ENCODE measurements around the gene SH2D3C. TPM values are rescaled to one million over a fixed set of nuclear protein-coding genes. Genes with fewer than 3 reads are reported as not detected.

SH2D3C gene
- total RNA-seq, 4 donors from 2014 or later = 4.7 to 8.1 (median 5.2) TPM

DNA sequence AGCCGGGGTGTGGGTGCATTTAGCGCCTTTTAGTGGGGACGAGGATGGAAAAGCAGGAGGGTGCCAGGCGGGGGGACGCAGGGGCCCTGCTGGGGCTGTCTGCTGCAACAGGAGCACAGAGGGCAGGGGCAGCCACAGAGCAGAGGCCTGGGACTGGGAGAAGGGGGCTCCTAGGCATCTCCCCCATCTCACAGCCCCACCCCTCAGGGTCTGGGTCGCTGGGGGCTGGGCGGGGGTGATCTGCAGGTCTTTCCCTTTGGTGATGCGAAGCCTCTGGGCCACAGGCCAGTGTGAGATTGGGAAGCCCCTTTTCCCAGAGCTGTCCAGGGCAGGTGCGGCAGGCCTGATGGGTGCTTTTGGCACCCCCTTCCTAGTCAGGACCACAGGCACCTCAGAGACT is 48.2 kb downstream of the SH2D3C start:
- H3K9me3 ChIP-seq = no peaks in the 10 kb centered on the region
- H3K36me3 ChIP-seq = peaks cover 0 to 18% of the 10 kb centered on the region in 2 donors
- TF ChIP-seq POLR2A (IDR thresholded peaks at IDR 0.05) (no peak), CTCF (IDR thresholded peaks at IDR 0.05 in 4 of 5, conservative IDR thresholded peaks at IDR 0.05 in 1 of 5) (no peak)
- H3K4me3 ChIP-seq = no peak overlapping the region
- ATAC-seq (no peak), DNase-seq (no peak)
- no peak overlapping the region for H3K27ac ChIP-seq
- H3K27me3 ChIP-seq = no peaks in the 10 kb centered on the region
- in situ Hi-C loops (cut with MboI; ENCODE audit: low sequenced_read_pairs in 4 of 4) = loop anchor here (5.0 to 10.0 kb wide), 6 partner anchors 55 to 225 kb away; partner anchors contain the start of gene CDK9 (in 1 of the 4)
- peaks cover 6 to 7% of the 10 kb centered on the region in 2 donors for H3K4me1 ChIP-seq
- intact Hi-C loops (cut with DNase I; ENCODE audit: low total_unique reads) = no loop called here

DNA sequence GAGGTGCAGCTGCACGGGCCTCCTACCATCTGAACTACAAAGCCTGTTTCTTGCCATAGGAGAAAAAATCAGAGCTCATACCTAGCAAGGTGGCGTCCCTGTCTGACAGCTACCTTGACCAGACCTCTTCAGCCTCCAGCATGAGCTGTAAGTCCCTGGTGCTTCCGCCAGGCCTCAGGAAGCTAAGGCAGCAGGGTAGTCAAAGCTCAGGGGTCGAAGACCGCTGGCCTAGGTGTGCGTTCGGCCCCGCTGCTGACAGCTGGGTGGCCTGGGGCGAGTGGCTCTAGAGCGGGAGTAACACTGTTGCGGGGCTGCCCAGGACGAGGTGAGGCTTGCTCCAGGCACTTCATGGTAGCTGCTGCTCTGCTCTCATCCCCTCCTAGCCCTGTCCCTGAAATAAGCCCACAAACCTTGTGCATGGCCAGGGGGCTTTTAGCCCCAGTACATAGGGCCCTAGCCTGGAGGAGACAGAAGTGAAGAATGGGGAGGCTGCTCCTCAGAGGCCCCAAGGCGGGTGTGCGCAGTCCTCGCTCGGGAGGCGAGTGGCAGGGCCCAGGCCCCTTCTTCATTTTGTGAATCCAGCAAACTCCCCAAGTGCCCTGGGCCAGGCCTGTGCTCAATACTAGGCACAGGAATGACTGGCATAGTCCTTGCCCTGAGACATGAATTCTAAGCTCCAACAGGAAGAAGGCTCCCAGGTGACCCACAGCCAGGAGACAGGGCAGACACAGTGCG is 48.8 kb downstream of the SH2D3C start:
- H3K4me1 ChIP-seq = peaks cover 6 to 7% of the 10 kb centered on the region in 2 donors
- no peak overlapping the region for H3K27ac ChIP-seq
- H3K9me3 ChIP-seq = no peaks in the 10 kb centered on the region
- no peaks in the 10 kb centered on the region for H3K27me3 ChIP-seq
- no peak for DNase-seq
- peaks cover 0 to 18% of the 10 kb centered on the region in 2 donors for H3K36me3 ChIP-seq
- TF ChIP-seq POLR2A (IDR thresholded peaks at IDR 0.05) (no peak), CTCF (IDR thresholded peaks at IDR 0.05 in 4 of 5, conservative IDR thresholded peaks at IDR 0.05 in 1 of 5) (no peak)
- intact Hi-C loops (cut with DNase I; ENCODE audit: low total_unique reads) (no loop called here), in situ Hi-C loops (cut with MboI; ENCODE audit: low sequenced_read_pairs in 4 of 4) (loop anchor here (5.0 to 10.0 kb wide), 7 partner anchors 55 to 235 kb away; partner anchors contain the start of gene CDK9 (in 1 of the 4))
- ATAC-seq = no peak
- no peak overlapping the region for H3K4me3 ChIP-seq

GRCh38 chr9:127728808-127729207 is 49.7 kb downstream of the SH2D3C start:
- no peak for ATAC-seq
- H3K36me3 ChIP-seq = peaks cover 0 to 18% of the 10 kb centered on the region in 2 donors
- no peaks in the 10 kb centered on the region for H3K27me3 ChIP-seq
- H3K9me3 ChIP-seq = no peaks in the 10 kb centered on the region
- no peak overlapping the region for H3K4me3 ChIP-seq
- DNase-seq = no peak
- intact Hi-C loops (cut with DNase I; ENCODE audit: low total_unique reads) (no loop called here), in situ Hi-C loops (cut with MboI; ENCODE audit: low sequenced_read_pairs in 4 of 4) (loop anchor here in 1 of 4 donors (10.0 kb wide), 1 partner anchor 234 kb away; no protein-coding TSS in a partner anchor)
- no peak overlapping the region for H3K27ac ChIP-seq
- peaks cover 0 to under 1% of the 10 kb centered on the region in 2 donors for H3K4me1 ChIP-seq
- TF ChIP-seq CTCF (IDR thresholded peaks at IDR 0.05 in 4 of 5, conservative IDR thresholded peaks at IDR 0.05 in 1 of 5) (no peak), POLR2A (IDR thresholded peaks at IDR 0.05) (no peak)

- ATAC-seq (no peak), DNase-seq (no peak)
- no peaks in the 10 kb centered on the region for H3K27me3 ChIP-seq
- intact Hi-C loops (cut with DNase I; ENCODE audit: low total_unique reads) (no loop called here), in situ Hi-C loops (cut with MboI; ENCODE audit: low sequenced_read_pairs in 4 of 4) (loop anchor here in 1 of 4 donors (10.0 kb wide), 1 partner anchor 232 kb away; no protein-coding TSS in a partner anchor)
- H3K4me3 ChIP-seq = no peak overlapping the region
- no peaks in the 10 kb centered on the region for H3K4me1 ChIP-seq
- H3K36me3 ChIP-seq = peaks cover 0 to 4% of the 10 kb centered on the region in 2 donors
- no peaks in the 10 kb centered on the region for H3K9me3 ChIP-seq
- no peak overlapping the region for H3K27ac ChIP-seq
- TF ChIP-seq POLR2A (IDR thresholded peaks at IDR 0.05) (no peak), CTCF (IDR thresholded peaks at IDR 0.05 in 4 of 5, conservative IDR thresholded peaks at IDR 0.05 in 1 of 5) (no peak)
Observed at GRCh38 chr9:127726871-127727270, 51.6 kb downstream of the SH2D3C start.

All from gastrocnemius medialis (tissue), 4 donors.